GM21381 (cell line): ENCODE results near the gene KIF6.

Experiments used
- ATAC-seq: cut with Tn5 transposase; IDR thresholded peaks from one replicate; pipeline ENCODE4 v1.9.1; 2021; ENCODE audit warnings: mild to moderate bottlenecking, moderate library complexity; ENCODE audit not compliant: unreplicated experiment

The KIF6 gene

DNA sequence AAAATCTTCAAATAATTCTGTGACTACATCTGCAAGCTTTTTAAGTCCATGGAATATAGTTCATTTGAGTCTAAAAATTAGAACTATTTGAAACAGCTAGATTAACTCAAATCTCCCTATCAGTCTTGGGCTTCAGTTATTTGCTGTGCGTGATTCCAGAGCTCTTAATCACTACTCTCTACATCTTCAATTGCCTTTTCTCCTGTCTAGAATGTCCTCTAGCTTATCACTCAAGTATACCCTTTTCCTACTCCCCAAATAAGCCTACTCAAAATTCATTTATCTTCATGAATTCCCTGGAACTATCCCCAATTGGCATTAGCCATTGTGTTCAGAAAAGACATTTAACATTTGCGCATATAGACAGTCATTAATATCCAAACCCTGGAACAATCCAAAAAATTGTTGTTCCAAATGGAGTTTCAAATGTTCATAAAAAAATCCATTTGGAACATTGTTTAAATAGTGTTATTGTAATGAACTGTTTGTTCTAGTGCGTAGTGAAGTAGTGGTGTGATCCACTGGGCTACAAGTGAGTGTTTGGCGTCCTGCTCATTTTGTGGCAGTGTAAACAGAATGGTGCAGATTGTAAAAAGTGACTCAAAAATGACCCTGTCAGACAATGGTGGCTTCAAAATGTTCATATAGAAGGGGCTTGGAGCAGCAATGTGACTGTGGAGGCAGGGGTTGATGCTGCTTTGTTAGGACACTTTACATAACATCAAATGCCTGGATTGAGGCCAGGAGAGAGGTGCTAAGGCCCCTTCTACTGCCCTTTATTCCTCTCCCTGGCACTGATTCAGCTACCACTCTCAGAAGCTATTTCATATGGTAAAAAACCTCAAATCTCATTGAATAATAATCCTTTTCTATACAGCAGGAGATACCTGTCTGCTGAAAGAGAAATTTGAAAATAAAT lies 122.3 kb downstream of the KIF6 start:
- ATAC-seq = no peak

DNA sequence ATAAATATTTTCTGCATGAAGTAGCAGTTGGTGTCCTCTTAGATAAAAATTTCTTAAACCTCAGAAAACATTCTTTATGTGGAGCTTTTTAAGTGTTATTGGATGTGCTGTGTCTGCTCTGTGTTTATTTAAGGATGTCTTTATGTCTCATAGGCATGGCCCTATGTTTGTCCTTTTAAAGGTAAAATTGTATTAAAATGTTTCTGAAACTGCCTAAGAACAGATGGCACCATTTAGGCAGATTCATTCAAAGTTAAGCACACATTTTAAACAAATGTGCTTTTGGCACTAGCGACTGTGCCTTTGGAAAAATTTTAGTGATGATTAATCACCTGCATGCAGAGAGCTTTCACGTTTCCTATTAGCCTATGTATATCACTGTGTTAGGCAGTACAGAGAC lies 125.2 kb downstream of the KIF6 start:
- ATAC-seq = no peak

DNA sequence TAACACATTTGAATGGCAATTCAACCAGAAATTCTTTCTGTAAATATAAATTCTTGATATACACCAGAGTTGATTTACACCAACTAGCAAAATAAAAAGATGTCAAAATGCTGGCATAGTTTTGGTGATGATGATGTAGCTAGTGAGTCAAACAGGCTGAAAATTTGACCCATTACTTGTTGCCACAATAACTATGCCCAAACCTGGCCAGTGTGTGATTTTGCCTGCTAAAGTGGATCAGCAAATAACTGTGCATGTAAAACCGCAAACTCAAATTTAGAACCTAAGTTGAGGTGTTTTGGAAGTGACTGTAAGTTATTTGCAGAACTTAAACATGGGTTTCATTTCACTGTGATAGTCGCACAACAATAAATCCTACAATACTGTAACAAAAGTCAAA lies 125.9 kb downstream of the KIF6 start:
- ATAC-seq = no peak

DNA sequence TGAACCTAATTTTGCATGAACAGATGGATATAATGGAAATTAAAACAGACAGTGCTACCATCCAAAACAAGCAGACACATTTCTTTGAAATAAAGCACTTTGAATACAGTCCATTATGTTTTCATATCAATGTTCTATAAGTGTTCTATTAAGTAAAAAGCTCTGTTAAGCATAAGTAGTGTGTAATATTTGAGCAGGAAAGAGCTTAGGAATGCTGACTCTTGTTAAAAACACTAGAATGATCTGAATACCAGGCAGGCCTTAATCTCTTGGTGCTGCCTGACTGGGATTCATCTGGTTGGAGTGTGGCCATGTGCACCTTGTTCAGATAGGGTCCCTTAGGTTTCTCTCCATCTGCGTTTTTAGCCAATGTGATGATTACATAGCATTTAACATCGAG lies 130.9 kb downstream of the KIF6 start:
- no peak for ATAC-seq

DNA sequence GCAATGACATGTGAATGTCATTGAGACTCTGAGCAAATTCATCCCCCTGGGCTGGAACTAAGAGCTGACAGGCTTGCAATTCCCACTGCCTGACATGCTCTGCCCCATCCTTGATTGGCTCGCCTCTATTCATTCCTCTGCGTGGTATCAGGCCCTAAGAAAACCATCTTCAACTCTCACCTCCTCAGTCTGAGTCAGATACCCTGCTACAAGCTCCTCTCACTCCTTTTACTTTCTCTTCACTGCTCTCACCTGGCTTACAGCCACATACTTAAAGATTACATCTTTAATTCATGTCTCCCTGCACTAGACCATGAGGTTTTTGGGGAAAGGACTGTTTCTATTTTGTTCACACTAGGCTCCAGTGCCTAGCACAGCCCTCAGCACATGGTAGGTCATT lies 131.6 kb downstream of the KIF6 start:
- ATAC-seq = no peak

DNA sequence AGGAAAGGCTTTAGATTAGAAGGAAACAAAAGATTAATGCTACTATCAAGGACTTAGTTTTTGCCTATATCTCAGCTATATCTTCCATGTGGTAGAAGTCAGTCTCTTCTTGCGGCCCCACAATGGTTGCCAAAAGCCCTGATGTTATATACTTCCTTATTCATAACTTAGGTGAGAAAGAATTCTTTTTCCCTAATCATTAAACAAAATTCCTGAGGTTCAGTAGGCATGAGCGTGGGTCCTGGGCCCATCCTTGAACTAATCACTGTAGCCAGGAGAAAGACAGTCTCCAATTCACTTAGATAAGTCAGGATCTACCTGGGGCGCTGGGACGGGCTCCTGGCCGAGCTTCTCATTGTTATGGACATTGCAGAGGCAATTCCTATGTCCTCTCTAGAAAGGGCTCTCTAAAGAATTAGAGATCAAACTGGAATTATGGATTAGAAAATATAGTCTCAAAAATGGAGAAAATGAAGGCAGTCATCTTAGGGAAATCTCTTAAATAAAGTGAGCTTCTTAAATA lies 134.3 kb downstream of the KIF6 start:
- ATAC-seq = no peak

DNA sequence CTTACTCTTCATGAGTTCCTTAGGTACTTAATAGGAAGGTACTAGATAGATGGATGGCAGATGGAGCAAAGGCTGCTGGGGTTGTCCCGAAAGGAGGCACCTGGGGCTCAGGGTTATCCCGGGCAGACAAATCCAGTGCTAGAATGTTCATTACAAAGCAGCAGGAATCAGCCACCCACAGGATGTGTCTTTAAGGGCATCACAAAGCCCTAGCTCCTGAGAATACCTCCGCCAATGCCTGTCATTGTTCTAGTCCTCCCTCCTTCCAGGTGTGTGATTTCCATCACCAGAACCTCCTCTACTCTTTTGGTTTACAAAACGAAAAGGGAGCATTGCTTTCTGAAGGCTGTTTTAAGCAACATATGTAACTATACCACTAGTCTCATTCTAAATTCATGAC lies 138.1 kb downstream of the KIF6 start:
- no peak for ATAC-seq

DNA sequence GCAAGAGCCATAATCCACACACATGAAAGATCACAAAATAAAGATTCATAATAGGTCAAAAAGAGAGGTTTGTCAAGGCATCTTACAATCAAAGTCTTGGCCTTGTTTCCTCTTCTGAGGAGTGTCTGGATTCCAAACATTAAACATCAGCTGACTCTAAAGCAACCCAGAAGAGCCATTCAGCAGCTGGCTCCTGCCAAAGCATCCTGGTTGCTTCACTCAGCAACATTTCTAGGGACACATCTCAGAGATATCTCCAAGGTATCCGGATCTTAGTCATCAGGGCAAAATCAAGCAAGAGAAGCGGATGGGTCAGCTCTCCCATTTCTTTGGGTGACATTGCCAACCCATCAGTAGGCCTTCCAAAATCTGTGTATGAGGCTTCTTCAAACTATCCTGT lies 139.6 kb downstream of the KIF6 start:
- no peak for ATAC-seq

DNA sequence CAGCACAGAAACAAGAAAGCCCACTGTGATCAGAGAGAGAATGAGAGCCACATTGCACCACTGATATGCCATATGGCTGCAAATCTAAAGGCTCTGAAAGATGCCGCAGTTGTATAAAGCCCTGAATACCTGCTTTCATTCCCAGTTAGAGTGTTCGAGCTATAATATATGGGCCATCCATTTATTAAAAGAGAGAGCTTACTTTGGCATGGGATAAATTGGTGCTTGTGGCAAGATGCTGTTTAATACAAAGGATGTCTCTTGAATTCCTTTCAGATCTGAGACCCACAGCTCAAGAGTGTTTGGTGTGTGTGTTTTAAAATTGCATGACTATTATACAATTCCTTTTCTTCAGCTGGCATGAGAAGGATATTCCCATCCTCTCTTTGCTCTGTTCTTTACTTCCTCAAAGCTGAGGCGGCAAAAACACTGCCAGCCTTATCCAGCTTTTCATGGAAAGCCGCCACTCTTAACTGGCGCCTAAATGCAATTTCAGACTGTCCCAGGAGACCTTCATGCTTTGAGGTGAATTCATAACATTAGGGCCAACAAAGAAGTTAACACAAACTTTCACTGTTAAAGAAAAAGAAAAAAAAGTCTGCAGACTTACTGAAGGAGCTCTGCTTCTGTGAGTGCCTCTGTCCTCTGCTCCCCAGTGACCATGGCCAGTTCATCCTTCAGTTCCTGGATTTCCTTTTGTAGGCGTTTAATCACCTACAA lies 147.6 kb downstream of the KIF6 start:
- ATAC-seq = no peak

DNA sequence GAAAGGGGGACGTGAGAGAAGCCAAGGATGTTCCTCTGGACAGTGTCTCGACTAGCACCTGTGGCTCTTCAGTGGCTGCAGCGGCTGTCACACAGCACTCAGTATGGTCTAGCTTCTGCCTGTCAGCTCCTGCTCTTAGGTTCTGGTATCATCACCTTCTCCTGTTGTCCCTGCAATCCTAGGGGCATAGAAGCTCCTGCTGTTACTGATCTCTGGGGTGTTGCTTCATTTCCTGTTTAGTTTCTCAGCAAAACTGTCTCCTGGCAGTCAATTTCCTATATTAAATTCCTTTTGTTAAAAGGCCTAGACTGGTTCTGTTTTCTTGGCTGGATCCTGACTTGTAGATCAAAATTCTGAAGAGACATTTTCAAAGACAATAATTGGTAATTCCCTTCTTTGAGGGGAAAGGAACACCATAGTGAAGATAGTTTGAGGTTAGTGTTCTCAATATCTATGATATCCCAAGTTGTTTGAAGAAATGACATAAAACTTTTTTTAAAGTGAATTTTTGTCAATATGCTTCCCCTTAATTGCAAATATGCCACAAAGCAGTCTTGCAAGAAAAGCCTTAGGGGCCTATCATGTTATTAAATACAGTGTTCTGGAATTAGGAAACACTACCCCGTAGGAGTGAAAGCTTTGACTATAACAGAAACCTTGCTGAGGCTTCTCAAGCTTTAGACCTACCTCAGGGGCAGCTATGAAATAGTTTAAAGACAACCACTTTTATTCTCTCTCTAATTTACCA lies 148.5 kb downstream of the KIF6 start:
- ATAC-seq = no peak

DNA sequence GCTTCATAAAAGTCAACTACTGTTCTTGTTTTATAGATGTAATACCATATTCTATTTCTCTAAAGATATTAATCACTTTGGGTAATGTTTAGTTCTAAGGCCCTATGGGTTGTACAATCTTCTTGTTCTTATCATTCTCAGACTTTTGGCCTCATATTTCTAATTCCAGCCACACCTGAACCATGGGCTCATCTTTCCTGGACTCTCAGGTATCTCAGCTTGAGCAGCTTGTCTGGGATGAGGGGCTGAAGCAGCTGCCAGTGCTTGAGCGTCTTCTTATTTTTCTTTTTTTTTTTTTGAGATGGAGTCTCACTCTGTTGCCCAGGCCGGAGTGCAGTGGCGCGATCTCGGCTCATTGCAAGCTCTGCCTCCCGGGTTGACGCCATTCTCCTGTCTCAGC lies 150.2 kb downstream of the KIF6 start:
- ATAC-seq = no peak

DNA sequence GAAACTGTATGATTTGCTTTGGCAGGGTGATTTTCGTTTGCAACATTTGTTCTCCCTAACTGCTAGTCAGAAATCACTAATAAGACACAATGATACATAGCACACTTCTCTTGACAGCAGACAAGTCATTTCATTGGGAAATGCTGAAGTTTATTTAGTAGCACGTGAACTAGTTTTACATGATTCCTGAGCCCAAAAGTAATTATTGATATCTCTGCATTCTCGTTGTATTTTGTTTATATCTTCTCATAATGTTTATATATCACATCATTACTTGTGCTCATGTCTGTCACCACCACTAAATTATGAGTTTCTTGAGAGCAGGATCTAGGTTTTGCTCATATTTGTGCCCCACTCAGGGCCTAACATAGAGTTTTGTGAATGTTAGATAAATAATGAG lies 151.7 kb downstream of the KIF6 start:
- ATAC-seq = no peak

DNA sequence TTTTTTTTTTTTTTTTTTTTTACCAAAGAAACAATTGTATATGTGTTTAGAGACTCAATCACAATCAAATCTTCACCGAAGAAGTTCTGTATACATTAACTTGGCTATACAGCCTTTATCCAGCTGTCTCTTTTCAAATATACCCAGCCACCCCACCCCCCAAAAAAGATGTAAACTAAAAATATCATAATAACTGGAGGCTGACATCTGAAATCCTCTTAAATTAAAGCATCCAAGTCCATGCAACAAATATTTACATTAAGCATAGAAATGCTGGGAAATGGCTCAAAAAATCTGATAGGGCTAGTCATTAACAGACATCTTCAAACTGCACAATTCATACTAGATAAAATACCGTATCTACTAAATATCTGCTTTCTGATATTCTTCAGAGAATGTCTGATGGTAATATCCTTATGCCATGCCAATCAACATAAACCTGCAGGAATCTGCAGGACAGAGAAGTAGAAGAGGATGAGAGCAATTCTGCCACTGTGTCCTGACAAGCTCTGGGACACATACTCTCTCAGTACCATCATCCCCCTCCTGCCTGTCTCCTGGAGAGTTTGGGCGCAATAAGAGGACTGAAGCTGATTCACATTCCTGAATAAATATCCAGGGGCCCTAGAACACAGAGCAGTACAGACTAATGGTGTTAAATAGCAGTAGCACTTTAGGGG lies 152.4 kb downstream of the KIF6 start:
- no peak for ATAC-seq

DNA sequence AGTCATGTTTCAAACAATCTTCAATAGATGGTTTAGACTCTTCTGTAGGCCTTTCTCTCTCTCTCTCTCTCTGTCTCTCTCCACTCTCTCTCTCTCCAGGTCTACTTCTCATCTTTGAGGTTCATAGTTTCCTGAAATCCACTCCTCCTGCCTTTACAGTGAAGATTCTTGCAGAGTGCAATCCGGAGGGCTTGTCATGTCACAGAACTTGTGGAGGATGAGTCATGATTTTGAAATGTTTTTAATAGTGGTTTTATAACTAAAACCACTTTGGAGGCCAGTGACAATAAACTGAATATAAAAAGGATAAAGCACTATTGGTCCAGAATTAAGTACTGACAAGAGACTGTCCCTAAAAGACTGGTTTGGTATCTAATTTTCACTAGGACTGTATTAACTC lies 156.3 kb downstream of the KIF6 start:
- ATAC-seq = no peak

DNA sequence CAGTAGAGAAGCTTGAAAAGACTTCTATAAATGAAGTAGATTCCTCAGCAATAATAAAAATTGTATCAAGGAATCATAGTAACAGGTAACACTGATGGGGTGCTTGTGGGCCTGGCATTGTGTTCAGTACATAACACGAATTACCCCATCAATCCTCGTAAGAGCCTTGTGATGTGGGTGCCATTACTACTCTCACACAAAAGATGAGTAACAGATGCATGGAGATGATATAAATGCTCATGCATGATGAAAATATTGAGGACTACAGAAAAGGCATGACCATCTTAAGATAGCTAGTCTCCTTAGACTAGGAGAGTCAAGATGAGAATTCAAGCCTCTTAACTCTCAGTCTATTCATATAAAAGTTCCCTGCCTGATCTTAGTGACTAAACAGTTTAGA lies 158.1 kb downstream of the KIF6 start:
- no peak for ATAC-seq

DNA sequence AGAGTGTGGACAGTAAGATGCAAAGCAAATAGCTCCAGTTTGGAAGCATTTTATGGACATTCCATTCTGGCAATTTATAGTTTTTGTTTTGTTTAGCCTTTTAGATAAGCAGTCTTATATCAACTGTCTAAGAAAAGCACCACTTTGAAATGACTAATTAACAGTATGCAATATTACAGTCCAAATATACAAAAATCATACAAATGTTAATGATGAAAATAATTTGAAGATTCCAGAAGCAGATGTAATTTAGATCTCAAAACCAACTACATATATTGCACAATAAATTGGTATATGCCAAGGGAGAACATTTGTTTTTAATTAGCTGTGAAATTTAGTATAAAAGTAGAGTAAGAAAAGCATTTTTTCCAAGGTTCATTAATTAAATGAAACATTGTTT lies 158.8 kb downstream of the KIF6 start:
- ATAC-seq = no peak

DNA sequence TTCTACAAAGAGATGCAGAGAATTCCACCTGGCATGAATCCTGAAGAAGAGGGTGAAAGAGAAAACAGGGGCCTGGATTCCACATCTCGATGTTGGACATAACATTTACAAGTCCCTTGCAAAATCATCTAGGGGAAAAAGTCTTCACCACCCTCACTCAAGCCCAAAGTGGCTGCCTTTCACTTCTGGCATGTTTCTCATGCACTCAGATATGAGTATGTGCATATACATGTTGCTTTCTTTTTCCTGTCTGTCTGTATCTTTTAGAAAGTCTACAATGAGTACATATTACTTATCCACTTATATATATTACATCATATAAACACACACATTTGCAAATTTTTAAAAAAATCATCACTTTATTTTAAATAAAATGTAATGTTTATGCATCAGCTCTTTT lies 159.3 kb downstream of the KIF6 start:
- no peak for ATAC-seq

DNA sequence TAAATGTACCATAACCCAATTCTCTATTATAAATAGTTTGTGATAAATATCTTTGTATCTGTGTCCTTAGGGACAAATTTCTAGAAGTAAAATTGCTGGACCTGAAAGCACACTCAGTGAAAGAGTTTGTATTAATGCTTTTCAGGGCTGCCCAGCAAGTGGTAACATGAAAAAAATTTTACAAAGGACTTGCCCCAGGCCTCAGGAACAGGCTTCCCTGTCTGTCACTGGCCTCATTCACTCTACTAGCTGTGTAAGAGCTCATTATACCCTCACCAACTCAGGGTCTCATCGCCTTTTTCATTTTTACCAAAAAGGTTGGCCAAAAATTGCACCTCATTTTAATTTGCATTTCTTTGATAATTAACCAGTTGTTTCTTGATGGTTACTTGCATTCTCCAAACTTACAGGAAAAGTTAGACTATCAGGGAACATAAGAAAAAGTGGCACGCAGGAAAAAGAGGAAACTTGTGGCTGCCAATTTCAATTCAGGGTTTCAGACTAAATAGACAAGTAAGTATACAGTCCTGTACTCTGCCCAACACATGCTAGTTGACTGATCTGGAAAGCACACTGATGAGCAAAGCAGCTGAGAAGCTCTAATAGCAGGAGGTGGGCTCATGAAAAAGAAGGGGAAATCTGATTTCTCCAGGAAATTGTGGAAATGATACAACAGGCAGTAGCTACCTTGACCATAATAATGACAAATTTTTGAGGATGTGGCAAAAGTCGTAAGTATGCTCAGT lies 161.5 kb downstream of the KIF6 start:
- ATAC-seq = no peak

DNA sequence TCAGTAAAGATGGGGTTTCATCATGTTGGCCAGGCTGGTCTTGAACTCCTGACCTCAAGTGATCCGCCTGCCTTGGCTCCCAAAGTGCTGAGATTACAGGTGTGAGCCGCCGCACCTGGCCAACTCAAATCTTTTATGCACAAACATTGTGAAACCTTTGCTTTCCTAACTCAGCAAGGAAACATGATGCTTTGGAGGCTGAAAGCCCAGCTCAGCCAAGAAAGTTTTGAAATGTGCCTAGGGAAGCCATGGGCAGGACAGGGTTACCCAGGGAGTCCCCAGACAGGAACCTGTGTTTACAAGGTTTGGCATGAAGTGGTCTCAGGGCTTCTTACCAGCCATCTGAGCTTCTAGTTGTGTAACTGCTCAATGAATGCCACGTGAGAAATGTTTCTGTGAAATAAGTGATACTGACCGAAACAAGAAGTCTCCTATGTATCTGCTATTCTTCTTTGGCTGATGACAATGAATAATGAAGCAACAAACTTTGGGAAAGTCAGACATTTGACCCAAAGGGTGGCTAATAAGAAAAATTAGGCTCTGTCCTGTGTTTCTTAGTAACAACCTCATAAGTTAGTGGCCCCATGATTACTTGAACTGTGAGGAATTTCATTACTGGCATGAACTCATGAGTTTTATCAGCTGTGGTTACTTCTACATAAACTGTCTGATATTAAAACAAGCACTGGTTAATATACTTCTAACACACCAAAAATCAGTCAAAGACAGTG lies 163.5 kb downstream of the KIF6 start:
- no peak for ATAC-seq

DNA sequence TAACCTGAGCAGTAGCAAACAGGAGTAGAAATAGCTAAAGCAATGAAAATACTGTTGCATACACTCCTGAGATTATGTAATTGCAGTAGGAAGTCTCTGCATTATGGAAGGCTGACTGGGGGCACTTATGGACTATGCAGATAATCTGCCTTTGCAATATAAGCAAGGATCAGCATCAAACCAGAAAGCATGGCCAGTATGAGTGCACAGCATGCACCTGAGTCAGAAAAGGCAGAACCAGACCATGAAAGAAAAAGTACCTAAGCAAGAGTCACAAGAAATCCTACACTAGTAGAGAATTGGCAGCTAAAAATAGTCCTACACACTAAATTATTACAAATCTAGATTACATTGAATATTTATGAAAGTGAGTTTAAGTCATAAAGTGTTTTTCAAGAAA lies 164.3 kb downstream of the KIF6 start:
- no peak for ATAC-seq
